ENCODE measurements around the gene ZNF699. TPM values are rescaled to one million over a fixed set of nuclear protein-coding genes. Genes with fewer than 3 reads are reported as not detected.
A peak's percentile ranks its signal among the peaks of the same experiment; 100 is the strongest.

ZNF699 gene
- total and polyA plus RNA-seq, 2 of the 13 experiments (the other 11 are each of a cell fraction or from before 2014, with no cell fraction given) = 0.33 to 2.2 TPM

DNA sequence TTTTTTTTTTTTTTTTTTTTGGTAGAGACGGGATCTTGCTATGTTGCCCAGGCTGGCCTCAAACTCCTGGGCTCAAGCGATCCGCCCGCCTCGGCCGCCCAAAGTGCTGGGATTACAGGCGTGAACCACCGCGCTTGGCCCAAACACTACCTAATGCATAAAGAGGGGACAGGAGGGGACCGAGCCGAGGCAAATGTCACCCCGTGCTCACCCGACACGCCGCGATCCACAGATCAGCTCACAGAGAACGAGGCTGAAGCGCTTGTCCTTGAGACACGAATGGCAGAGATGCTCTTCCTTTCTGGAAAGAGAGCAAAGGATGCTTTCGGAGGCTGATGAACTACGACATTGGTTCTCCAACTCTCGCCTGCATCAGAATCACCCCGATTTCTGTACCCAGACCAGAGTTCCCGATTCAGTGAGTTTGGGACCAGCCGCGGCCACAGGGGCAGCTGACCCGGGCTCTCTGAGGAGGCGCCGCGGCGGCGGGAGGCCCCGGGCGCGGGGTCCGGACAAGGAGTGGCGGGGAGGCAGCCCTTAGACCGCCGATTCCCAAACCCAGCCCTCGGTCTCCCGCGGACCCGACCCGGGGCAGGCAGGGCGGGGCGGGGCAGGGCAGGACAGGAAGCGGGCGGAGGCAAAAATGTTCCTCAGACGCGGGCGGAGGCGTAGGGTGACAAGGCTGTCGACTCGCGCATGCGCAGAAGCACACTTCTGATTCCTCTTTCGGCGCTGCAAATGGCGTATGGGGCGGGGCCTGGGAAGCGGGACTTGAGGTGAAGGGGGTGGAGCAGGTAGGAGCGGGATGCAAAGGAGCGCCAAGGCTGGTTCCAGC is at the start of gene ZNF699 (continued):
- no peak for TF ChIP-seq THRA (CRISPR knock-in tag; IDR thresholded peaks at IDR 0.05; ENCODE audit: borderline replicate concordance)
- no peak for TF ChIP-seq ZSCAN20 (CRISPR knock-in tag; IDR thresholded peaks at IDR 0.05; ENCODE audit: borderline replicate concordance)
- no peak for TF ChIP-seq ZNF503 (CRISPR knock-in tag; IDR thresholded peaks at IDR 0.05)
- no peak for TF ChIP-seq SNRNP70 (IDR thresholded peaks at IDR 0.05; ENCODE audit: low read depth, low read length)
- no peak for TF ChIP-seq ZNF496 (CRISPR knock-in tag; IDR thresholded peaks at IDR 0.05; ENCODE audit: insufficient replicate concordance)
- no peak for TF ChIP-seq PRPF4 (IDR thresholded peaks at IDR 0.05; ENCODE audit: low read depth, low read length, poor library complexity, severe bottlenecking)
- no peak for TF ChIP-seq JUNB (CRISPR knock-in tag; IDR thresholded peaks at IDR 0.05; ENCODE audit: borderline replicate concordance)
- TF ChIP-seq ZNF687 (CRISPR knock-in tag; IDR thresholded peaks at IDR 0.05) = peak; percentile 63
- TF ChIP-seq BRD4 (CRISPR knock-in tag; IDR thresholded peaks at IDR 0.05) = no peak
- no peak for TF ChIP-seq GATA4 (IDR thresholded peaks at IDR 0.05; ENCODE audit: borderline replicate concordance, low read depth)
- TF ChIP-seq HNRNPLL (IDR thresholded peaks at IDR 0.05; ENCODE audit: low read depth, low read length, poor library complexity, severe bottlenecking) = peak; percentile 72
- no peak for TF ChIP-seq ATF4 (CRISPR knock-in tag; IDR thresholded peaks at IDR 0.05)
- TF ChIP-seq, protein P1, sequence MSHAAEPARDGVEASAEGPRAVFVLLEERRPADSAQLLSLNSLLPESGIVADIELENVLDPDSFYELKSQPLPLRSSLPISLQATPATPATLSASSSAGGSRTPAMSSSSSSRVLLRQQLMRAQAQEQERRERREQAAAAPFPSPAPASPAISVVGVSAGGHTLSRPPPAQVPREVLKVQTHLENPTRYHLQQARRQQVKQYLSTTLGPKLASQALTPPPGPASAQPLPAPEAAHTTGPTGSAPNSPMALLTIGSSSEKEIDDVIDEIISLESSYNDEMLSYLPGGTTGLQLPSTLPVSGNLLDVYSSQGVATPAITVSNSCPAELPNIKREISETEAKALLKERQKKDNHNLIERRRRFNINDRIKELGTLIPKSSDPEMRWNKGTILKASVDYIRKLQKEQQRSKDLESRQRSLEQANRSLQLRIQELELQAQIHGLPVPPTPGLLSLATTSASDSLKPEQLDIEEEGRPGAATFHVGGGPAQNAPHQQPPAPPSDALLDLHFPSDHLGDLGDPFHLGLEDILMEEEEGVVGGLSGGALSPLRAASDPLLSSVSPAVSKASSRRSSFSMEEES (CRISPR knock-in tag; IDR thresholded peaks at IDR 0.05) = no peak
- TF ChIP-seq HMGXB4 (CRISPR knock-in tag; IDR thresholded peaks at IDR 0.05; ENCODE audit: borderline replicate concordance in 1 of 2, low read depth in 1 of 2) = peak in 1 of 2 experiments; percentile 63; a peak in 2 of 4 replicates
- no peak for TF ChIP-seq ZNF44 (CRISPR knock-in tag; IDR thresholded peaks at IDR 0.05)
